ENCODE results near the gene YPEL2. TPM values are rescaled to one million over a fixed set of nuclear protein-coding genes. Genes with fewer than 3 reads are reported as not detected.
A peak's percentile ranks its signal among the peaks of the same experiment; 100 is the strongest.

Gene YPEL2
- total and polyA plus RNA-seq, 2 of the 13 experiments (the other 11 are each of a cell fraction or from before 2014, with no cell fraction given) = 8.5 to 21.1 TPM

GRCh38 chr17:59425085-59425931 is 93.9 kb downstream of the YPEL2 start (continued):
- TF ChIP-seq, protein P1, sequence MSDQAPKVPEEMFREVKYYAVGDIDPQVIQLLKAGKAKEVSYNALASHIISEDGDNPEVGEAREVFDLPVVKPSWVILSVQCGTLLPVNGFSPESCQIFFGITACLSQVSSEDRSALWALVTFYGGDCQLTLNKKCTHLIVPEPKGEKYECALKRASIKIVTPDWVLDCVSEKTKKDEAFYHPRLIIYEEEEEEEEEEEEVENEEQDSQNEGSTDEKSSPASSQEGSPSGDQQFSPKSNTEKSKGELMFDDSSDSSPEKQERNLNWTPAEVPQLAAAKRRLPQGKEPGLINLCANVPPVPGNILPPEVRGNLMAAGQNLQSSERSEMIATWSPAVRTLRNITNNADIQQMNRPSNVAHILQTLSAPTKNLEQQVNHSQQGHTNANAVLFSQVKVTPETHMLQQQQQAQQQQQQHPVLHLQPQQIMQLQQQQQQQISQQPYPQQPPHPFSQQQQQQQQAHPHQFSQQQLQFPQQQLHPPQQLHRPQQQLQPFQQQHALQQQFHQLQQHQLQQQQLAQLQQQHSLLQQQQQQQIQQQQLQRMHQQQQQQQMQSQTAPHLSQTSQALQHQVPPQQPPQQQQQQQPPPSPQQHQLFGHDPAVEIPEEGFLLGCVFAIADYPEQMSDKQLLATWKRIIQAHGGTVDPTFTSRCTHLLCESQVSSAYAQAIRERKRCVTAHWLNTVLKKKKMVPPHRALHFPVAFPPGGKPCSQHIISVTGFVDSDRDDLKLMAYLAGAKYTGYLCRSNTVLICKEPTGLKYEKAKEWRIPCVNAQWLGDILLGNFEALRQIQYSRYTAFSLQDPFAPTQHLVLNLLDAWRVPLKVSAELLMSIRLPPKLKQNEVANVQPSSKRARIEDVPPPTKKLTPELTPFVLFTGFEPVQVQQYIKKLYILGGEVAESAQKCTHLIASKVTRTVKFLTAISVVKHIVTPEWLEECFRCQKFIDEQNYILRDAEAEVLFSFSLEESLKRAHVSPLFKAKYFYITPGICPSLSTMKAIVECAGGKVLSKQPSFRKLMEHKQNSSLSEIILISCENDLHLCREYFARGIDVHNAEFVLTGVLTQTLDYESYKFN (CRISPR knock-in tag; conservative IDR thresholded peaks at IDR 0.05) = 0 out of 2 replicates have a peak, but pooled peaks have one; percentile 26
- TF ChIP-seq DZIP1 (CRISPR knock-in tag; IDR thresholded peaks at IDR 0.05) (no peak), MBD4 (IDR thresholded peaks at IDR 0.05; ENCODE audit: borderline replicate concordance, low read length) (no peak), ZNF138 (CRISPR knock-in tag; IDR thresholded peaks at IDR 0.05; ENCODE audit: low read depth) (no peak), SIN3B (IDR thresholded peaks at IDR 0.05; ENCODE audit: low read length) (no peak), ZMAT5 (CRISPR knock-in tag; IDR thresholded peaks at IDR 0.05; ENCODE audit: borderline replicate concordance, low read depth) (no peak), ZMYM4 (CRISPR knock-in tag; IDR thresholded peaks at IDR 0.05) (0 out of 2 replicates have a peak, but pooled peaks have one; percentile 22), ZNF501 (CRISPR knock-in tag; IDR thresholded peaks at IDR 0.05) (peak; percentile 84), ZNF75D (CRISPR knock-in tag; IDR thresholded peaks at IDR 0.05; ENCODE audit: borderline replicate concordance) (no peak), ZNF569 (CRISPR knock-in tag; IDR thresholded peaks at IDR 0.05; ENCODE audit: borderline replicate concordance) (no peak), NFATC3 (CRISPR knock-in tag; IDR thresholded peaks at IDR 0.05) (no peak), XRCC5 (optimal IDR thresholded peaks at IDR 0.05; ENCODE audit: low read length) (no peak), AKAP8 (CRISPR knock-in tag; IDR thresholded peaks at IDR 0.05) (no peak), HIC2 (CRISPR knock-in tag; IDR thresholded peaks at IDR 0.05; ENCODE audit: low read depth) (peak; percentile 50; the same call in 1 of the 2 replicates), ZNF292 (CRISPR knock-in tag; IDR thresholded peaks at IDR 0.05; ENCODE audit: borderline replicate concordance, low read depth) (peak; percentile 57; the same call in 1 of the 2 replicates)
- TF ChIP-seq, protein P2, sequence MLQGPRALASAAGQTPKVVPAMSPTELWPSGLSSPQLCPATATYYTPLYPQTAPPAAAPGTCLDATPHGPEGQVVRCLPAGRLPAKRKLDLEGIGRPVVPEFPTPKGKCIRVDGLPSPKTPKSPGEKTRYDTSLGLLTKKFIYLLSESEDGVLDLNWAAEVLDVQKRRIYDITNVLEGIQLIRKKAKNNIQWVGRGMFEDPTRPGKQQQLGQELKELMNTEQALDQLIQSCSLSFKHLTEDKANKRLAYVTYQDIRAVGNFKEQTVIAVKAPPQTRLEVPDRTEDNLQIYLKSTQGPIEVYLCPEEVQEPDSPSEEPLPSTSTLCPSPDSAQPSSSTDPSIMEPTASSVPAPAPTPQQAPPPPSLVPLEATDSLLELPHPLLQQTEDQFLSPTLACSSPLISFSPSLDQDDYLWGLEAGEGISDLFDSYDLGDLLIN (CRISPR knock-in tag; IDR thresholded peaks at IDR 0.05; ENCODE audit: borderline replicate concordance) = no peak
- TF ChIP-seq, protein P3, sequence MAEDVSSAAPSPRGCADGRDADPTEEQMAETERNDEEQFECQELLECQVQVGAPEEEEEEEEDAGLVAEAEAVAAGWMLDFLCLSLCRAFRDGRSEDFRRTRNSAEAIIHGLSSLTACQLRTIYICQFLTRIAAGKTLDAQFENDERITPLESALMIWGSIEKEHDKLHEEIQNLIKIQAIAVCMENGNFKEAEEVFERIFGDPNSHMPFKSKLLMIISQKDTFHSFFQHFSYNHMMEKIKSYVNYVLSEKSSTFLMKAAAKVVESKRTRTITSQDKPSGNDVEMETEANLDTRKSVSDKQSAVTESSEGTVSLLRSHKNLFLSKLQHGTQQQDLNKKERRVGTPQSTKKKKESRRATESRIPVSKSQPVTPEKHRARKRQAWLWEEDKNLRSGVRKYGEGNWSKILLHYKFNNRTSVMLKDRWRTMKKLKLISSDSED (CRISPR knock-in tag; IDR thresholded peaks at IDR 0.05) = 0 out of 2 replicates have a peak, but pooled peaks have one; percentile 42
